Adrenal gland (tissue), 5 donors: Measurements from ENCODE around the gene UCN.

ENCODE experiments used
- CTCF ChIP-seq, 6 experiments: fragments of 450-650 bp in 4 of 6; fragments of 200-600 bp in 2 of 6; sonication (generic) in 1 of 6; IDR thresholded peaks; 1 replicate in 5 of 6; 2 replicates in 1 of 6; pipeline versions ENCODE4 v1.5.1 to v1.8.0; 2016 to 2021; ENCODE audit warnings: antibody characterized with exemption in 6 of 6, mild to moderate bottlenecking in 2 of 6, moderate library complexity in 1 of 6
- POLR2A ChIP-seq, 2 donors: fragments of 450-650 bp; IDR thresholded peaks; one replicate each; pipeline ENCODE4 v1.6.1; 2017; ENCODE audit warnings: antibody characterized with exemption in 2 of 2, mild to moderate bottlenecking in 2 of 2, moderate library complexity in 1 of 2
- donor health status: DM: no; HTN: no; CAD: no.

DNA sequence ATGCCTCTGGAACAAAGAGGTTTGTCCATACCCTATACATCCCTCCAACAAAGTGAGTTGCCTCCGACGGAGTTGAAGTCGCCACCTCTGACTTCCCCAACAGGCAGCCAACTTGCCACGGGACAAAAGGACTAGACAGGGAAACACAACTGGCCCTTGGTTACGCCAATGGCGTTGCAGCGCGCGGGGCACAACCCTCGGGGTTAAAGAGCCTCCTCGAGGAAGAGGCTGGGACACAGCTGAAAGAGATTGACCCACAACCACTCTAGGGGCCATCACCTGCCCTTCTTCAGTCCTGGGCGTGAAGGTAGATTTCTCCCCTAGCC lies 47.8 kb upstream of the UCN start:
- no peak for TF ChIP-seq CTCF (IDR thresholded peaks at IDR 0.05)
- TF ChIP-seq POLR2A (IDR thresholded peaks at IDR 0.05): no peak
